IMR-90 (cell line): ENCODE data around the gene TP53AIP1.

ENCODE experiments used
- CEBPB ChIP-seq: IDR thresholded peaks from 2 replicates; pipeline ENCODE4 v1.6.1; 2012; ENCODE audit warnings: low read depth, low read length, improper control_type of control experiment
- CTCF ChIP-seq: conservative IDR thresholded peaks from 2 replicates; pipeline ENCODE4 v1.5.1; 2012; ENCODE audit warnings: mild to moderate bottlenecking, low read depth, low read length, improper control_type of control experiment
- FOS ChIP-seq: fragments of 150-350 bp; IDR thresholded peaks from 2 replicates; pipeline ENCODE4 v1.6.1; 2016; ENCODE audit warnings: low read depth, low read length
- MXI1 ChIP-seq: IDR thresholded peaks from 2 replicates; pipeline ENCODE4 v1.6.1; 2012; ENCODE audit warnings: low read depth, mild to moderate bottlenecking, low read length, moderate library complexity, borderline replicate concordance
- NFE2L2 ChIP-seq: fragments of 150-350 bp; IDR thresholded peaks from 2 replicates; pipeline ENCODE4 v1.6.1; 2016; ENCODE audit warnings: low read depth, mild to moderate bottlenecking, low read length
- POLR2A ChIP-seq: IDR thresholded peaks from 2 replicates; pipeline ENCODE4 v1.6.1; 2012; ENCODE audit warnings: mild to moderate bottlenecking, low read depth, low read length
- RAD21 ChIP-seq: IDR thresholded peaks from 2 replicates; pipeline ENCODE4 v1.6.1; 2012; ENCODE audit warnings: low read length, improper control_type of control experiment
- RFX5 ChIP-seq: IDR thresholded peaks from 2 replicates; pipeline ENCODE4 v1.8.0; 2012; ENCODE audit warnings: low read depth, mild to moderate bottlenecking, low read length, moderate library complexity
- SMC3 ChIP-seq: fragments of 150-350 bp; IDR thresholded peaks from 2 replicates; pipeline ENCODE4 v1.6.1; 2016; ENCODE audit warnings: low read depth, mild to moderate bottlenecking, antibody characterized with exemption, low read length, moderate library complexity

GRCh38 chr11:128943428-128943976 is 831 bp upstream of the TP53AIP1 start:
- TF ChIP-seq FOS (no peak), CTCF (no peak), POLR2A (no peak), RFX5 (no peak), SMC3 (no peak), RAD21 (no peak), CEBPB (no peak), MXI1 (no peak), NFE2L2 (no peak)
